HepG2 (cell line): ENCODE measurements around the gene ZXDC.

ENCODE experiments used
- CHD4 ChIP-seq: fragments of 200-600 bp; sonication (generic); IDR thresholded peaks from 2 replicates; pipeline ENCODE4 v1.7.0; 2017; ENCODE audit warnings: mild to moderate bottlenecking, low read length, borderline replicate concordance
- GPBP1L1 ChIP-seq: sonication (generic); formaldehyde crosslinking; IDR thresholded peaks from 2 replicates; pipeline ENCODE4 v1.5.0; 2020; ENCODE audit warnings: mild to moderate bottlenecking, missing genetic modification reagents
- HNRNPUL1 ChIP-seq: fragments of 200-400 bp; formaldehyde crosslinking; IDR thresholded peaks from 2 replicates; pipeline ENCODE4 v1.6.1; 2017; ENCODE audit warnings: low read depth, mild to moderate bottlenecking, low read length, moderate library complexity
- MAX ChIP-seq: IDR thresholded peaks from 2 replicates; pipeline ENCODE4 v1.6.1; 2012; ENCODE audit warnings: inconsistent platforms
- PHB2 ChIP-seq: fragments of 450-650 bp; IDR thresholded peaks from 2 replicates; pipeline ENCODE4 v1.6.1; 2018; ENCODE audit not compliant: partially characterized antibody
- TRIM22 ChIP-seq: fragments of 450-650 bp; IDR thresholded peaks from 2 replicates; pipeline ENCODE4 v1.6.1; 2017
- ZNF17 ChIP-seq: sonication (generic); formaldehyde crosslinking; IDR thresholded peaks from 2 replicates; pipeline ENCODE4 v1.5.0; 2020; ENCODE audit warnings: mild to moderate bottlenecking, missing genetic modification reagents

- TF ChIP-seq ZNF17 (CRISPR knock-in tag) (no peak), TRIM22 (no peak), PHB2 (no peak), GPBP1L1 (CRISPR knock-in tag) (no peak), MAX (no peak), CHD4 (no peak), HNRNPUL1 (no peak)
Measured at GRCh38 chr3:126390751-126391150, 84.9 kb downstream of the ZXDC start.
